DMS53 (cell line): ENCODE results near the gene EIF4EBP2.

Experiments used
- DNase-seq: peaks from one replicate; lab custom pipeline; 2025; lab: John Stamatoyannopoulos, UW

EIF4EBP2 gene

DNA sequence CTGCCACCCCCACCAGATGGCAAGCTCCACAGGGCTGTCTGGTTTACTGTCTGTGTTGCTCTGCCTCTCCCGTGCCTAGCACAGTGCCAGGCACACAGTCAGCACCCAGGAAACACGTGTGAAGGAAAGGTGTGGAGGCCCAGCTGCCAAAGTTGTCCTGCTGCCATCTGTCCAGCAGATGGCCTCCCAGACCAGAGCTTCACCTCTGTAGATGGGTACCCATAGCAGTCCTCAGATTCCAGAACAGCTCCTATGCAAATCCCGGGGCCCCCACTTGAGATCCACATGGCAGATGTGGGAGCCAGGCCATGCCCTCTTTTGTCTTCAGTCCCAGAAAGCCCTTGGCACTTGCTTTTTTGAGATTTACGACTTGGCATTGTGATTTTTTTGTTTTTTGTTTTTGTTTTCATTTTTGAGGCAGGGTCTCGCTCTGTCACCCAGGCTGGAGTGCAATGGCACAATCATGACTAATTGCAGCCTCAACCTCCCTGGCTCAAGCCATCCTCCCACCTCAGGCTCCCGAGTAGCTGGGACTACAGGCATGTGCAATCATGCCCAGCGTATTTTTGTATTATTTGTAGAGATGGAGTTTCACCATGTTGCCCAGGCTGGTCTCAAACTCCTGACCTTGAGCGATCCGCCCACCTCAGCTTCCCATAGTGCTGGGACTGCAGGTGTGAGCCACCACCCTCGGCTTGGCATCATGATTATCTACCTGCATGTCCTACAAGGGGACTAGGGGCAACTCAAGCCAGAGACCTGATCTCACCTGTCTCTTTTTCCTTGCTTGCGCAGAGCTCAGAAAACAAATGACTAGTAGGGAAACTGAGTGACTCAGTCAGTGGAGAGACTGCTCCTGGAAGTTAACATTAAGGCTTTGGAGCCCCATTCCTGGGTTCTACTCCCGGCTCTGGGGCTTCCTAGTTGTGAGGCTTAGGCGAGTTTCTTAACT is 57.7 kb downstream of the EIF4EBP2 start:
- peak; percentile 81 for DNase-seq

DNA sequence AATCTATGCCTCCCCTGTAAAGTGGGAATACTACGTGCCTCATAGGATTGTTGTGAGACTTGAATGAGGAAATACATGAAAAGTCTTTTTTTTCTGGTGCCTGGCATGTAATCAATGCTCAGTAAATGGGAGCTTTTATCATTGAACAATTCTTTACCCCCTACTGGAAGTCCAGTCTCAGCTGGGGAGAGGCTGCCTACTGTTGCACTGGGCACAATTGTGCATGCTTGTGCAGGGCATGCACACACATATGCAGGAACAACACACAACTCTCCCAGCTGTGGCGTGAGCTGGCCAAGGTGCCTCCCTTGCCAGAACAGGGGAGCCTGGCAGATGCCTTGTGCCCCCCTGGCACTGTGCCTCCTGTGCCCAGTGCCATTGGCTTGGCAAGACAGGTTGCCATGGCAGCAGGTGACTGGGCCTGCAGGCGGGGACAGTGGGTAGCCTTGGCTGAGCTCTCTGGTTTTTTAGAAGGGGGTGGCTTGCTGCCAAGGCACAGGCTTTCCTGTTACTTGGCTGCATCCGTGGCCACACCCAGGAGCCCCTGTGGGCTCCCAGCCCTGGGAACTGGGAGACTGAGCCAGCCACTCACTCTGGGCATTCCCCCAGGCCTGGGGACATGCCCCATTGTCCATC is 58.5 kb downstream of the EIF4EBP2 start:
- no peak for DNase-seq

DNA sequence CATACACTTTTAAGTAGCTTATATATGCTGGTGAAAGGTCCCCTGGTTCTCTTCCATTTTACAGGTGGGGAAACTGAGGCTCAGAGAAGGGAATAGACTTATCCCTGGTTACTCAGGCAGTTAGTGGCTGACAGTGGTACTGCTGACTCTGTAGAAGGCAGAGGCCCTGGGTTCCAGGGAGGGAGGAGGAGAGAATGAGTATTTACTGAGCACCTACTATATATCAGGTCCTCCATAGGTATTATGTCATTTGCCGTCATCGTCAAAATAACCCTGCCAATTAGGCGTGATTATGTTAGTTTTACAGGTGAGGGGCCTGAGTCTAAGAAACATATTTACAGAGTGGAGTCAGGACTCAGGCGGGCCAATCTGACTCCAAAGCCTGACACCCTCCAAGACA is 61.3 kb downstream of the EIF4EBP2 start:
- DNase-seq: no peak

DNA sequence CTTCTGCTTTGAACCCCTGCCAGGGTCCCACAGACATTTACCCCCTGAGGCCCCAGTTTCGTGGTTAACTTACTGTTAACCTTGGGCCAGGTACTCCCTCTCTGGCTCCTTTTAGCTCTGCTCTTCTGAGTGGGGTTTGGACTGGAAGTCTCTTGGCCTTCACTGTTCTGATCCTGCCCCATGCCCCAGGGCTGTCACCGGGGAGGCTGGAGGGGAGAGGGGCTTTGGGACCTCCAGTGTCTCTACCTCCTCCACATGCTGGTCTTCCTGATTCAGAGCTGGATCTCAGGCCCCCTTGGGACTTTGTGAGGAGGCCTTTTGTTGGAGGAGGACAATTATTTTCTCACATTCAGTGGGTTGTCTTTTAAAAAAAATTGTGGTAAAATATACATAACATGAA is 61.9 kb downstream of the EIF4EBP2 start:
- no peak for DNase-seq

DNA sequence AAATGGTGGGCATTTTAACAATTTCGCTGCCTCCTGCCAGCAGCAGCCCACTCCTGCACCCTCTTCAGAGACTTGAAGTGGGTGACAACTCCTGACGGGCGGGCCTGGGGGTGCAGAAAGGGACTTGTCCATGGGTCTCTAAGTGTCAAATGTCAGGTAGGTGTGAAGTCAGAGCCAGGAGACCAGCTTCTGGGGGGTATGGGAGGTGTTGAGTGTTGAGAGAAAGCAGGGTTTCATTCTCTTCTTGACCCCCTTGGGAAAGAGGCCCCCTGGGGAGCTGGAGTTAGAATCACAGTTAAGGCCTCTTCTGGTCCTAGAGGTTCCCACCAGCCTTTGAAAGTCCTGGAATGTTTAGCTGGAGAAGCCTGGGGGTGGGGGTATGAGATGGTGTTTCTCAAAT is 63.0 kb downstream of the EIF4EBP2 start:
- no peak for DNase-seq

DNA sequence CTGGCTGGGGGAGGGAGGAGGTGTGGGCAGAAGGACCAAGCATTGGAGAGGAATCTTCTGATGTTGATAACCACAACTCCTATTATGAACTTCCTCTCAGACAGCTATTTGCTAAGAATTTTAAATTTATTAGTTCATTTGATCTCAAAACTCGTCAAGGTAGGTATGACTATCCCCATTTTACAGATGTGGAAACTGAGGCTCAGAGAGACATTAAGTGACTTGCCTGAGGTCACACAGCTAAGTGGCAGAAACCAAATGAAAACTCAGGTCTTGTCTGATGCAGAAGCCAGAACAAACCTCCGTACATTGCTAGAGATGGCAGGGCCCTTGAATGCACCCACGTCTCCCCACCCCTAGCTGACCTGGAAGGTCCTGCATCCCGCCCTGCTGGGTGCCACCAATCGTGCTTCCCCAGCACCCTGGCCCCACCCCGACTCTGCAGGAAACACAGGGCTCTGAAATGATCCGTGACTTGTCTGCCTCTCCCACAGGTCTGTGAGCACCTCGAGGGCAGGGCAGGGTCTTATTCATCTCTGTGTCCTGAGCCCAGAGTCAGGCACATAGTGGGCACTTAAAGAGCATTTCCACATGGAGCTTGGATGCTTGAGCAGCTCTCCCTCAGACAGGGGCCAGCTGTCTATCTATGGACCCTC is 69.0 kb downstream of the EIF4EBP2 start:
- DNase-seq: no peak

DNA sequence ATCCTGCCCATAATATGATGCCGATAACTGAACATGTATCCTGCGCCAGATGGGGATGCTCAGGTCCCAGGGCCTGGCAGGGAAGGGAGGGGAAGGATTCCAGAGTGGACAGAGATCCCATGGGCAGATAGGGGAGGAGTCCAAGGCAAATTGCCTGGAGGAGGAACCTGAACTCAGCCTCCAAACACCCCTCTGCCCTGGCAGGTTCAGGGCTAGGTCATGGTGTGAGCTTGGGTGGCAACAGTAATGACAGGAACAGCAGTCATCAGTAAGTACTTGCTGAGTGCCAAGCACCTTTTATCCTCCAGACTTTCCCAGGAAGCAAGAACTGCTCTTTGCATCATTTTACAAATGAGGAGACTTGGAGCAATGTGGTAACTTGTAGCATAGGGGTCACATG is 70.8 kb downstream of the EIF4EBP2 start:
- no peak for DNase-seq

DNA sequence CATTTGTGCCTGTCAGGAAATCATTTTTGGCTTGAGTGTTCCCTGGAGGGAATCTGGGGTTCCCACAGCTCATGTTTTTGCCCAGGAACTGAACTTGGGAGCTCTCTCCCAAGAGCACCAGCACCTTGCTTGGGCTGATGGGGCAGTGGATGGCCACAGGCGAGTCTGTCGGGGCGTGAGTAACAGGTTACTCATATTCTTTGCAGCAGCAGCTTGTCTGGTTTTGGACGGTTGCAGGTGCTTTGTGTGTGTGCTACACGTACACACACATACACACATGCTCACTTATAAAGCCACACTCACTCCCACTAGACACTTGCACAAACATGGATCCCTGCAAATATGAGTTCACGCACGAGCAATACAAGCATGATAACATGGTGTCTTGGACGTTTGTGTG is 71.7 kb downstream of the EIF4EBP2 start:
- no peak for DNase-seq

DNA sequence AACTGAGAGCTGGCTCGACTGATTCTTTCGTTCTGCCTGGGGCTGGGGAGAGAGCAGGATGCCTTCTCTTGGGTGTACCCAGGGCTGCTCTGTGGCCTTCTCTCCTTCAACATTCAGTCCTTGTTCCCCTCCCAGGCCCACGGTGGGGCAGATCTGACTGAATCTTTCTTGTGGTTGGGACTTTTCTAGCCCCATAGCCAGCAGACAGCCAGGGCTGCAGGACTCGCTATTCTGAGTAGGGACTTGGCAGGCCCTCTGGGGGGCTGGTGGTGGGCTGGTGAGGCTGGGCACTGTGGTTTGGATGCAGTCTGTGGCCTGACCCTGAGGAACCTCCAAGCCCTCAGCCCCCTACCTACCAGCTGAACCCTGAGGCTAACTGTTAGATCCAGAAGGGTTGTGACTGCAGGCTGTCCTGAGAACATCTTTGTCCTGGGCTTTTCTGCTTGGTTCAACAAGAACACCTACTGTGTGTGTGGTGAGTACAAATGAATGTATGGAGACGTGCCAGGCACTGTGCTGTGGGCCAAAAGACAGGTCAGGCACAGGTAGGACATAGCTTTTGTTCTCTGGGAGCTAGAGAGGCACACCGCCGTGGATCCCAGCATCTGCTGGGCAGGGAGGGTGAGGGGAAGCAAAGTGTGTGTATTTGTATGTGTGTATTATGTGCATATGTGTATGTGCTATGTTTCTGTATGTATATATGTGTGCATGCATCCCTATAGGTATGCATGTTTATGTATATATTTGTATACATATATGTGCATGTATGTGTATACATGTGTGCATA is 72.5 kb downstream of the EIF4EBP2 start:
- no peak for DNase-seq

DNA sequence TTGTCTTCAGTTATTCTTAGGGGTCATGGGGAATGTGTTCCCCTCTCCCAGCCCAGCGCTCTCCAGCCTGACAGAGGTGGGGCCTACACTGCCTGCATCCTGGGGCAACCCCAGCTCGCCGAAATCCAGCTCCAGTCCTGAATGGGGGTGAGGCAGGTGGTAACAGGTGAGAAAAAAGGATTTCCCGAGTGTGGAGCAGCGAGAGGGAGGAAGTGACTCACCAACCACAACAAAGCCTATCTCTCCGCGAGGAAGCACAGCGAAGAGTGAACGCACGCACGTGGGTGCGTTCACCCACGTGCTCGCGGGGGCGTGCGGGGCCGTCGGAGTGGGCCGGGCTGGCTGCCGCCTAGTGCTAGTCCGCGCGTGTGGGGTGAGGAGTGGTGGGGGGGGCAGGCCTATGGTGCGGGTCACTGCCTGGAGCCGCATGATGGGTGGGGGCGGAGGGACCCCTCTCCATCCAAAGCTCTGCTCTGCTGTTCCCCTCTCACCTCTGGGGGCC is 73.8 kb downstream of the EIF4EBP2 start:
- DNase-seq: peak; percentile 97
